Liver (tissue), 9 donors: ENCODE measurements around the gene ZACN. TPM values are rescaled to one million over a fixed set of nuclear protein-coding genes. Genes with fewer than 3 reads are reported as not detected.

Source experiments
- DNase-seq: peaks from one replicate; pipeline ENCODE4 v3.0.0-alpha.2; 2017; ENCODE audit warnings: low spot score
- H3K27ac ChIP-seq, 2 donors: one replicate each; pipeline ENCODE4 v1.7.0; 2013; ENCODE audit warnings: inconsistent platforms in 2 of 2, low read length in 2 of 2, control low read depth in 1 of 2, low read depth in 1 of 2, mild to moderate bottlenecking in 1 of 2
- H3K27me3 ChIP-seq, 4 donors: one replicate each; pipeline versions ENCODE4 v1.6.1 to v1.7.0; 2013; ENCODE audit warnings: low read length in 3 of 4, inconsistent platforms in 1 of 4, mild to moderate bottlenecking in 1 of 4, moderate library complexity in 1 of 4; ENCODE audit not compliant: control insufficient read depth in 4 of 4, insufficient read depth in 4 of 4
- H3K36me3 ChIP-seq, 4 donors: one replicate each; pipeline versions ENCODE4 v1.6.1 to v1.7.0; 2013; ENCODE audit warnings: low read length in 3 of 4, mild to moderate bottlenecking in 3 of 4, low read depth in 1 of 4, moderate library complexity in 1 of 4; ENCODE audit not compliant: control insufficient read depth in 4 of 4, insufficient read depth in 3 of 4
- H3K4me1 ChIP-seq, 4 donors: one replicate each; pipeline versions ENCODE4 v1.6.1 to v1.7.0; 2013; ENCODE audit warnings: low read length in 3 of 4, mild to moderate bottlenecking in 3 of 4, moderate library complexity in 1 of 4; ENCODE audit not compliant: control insufficient read depth in 4 of 4, insufficient read depth in 4 of 4
- H3K4me3 ChIP-seq, 3 donors: one replicate each; pipeline versions ENCODE4 v1.6.1 to v1.7.0; 2013; ENCODE audit warnings: low read length in 3 of 3, control low read depth in 1 of 3, low read depth in 1 of 3, mild to moderate bottlenecking in 1 of 3
- H3K9ac ChIP-seq, 2 donors: one replicate each; pipeline ENCODE4 v1.7.0; 2013; ENCODE audit warnings: low read length in 2 of 2, mild to moderate bottlenecking in 2 of 2, moderate library complexity in 2 of 2, control low read depth in 1 of 2, low read depth in 1 of 2
- H3K9me3 ChIP-seq, 4 donors: one replicate each; pipeline versions ENCODE4 v1.6.1 to v1.7.0; 2013; ENCODE audit warnings: low read length in 3 of 4; ENCODE audit not compliant: control insufficient read depth in 4 of 4
- FOXA1 ChIP-seq: IDR thresholded peaks from 2 replicates; pipeline ENCODE4 v1.6.1; 2016; ENCODE audit warnings: antibody characterized with exemption
- GABPA ChIP-seq, 2 donors: IDR thresholded peaks in 1 of 2; conservative IDR thresholded peaks in 1 of 2; 2 replicates each; pipeline ENCODE4 v1.6.1; 2016; ENCODE audit warnings: antibody characterized with exemption in 2 of 2, mild to moderate bottlenecking in 1 of 2, moderate library complexity in 1 of 2
- HNF4A ChIP-seq, 2 donors: conservative IDR thresholded peaks; 2 replicates each; pipeline ENCODE4 v1.6.1; 2016; ENCODE audit warnings: antibody characterized with exemption in 2 of 2, mild to moderate bottlenecking in 2 of 2
- HNF4G ChIP-seq: IDR thresholded peaks from 2 replicates; pipeline ENCODE4 v1.6.1; 2016; ENCODE audit warnings: antibody characterized with exemption
- JUND ChIP-seq, 2 donors: IDR thresholded peaks; 2 replicates each; pipeline ENCODE4 v1.6.1; 2016; ENCODE audit warnings: antibody characterized with exemption in 2 of 2
- NR2F2 ChIP-seq: IDR thresholded peaks from 2 replicates; pipeline ENCODE4 v1.6.1; 2016; ENCODE audit warnings: antibody characterized with exemption
- RAD21 ChIP-seq, 2 donors: IDR thresholded peaks; 2 replicates each; pipeline ENCODE4 v1.6.1; 2016; ENCODE audit warnings: antibody characterized with exemption in 2 of 2, mild to moderate bottlenecking in 2 of 2
- RXRA ChIP-seq, 2 donors: IDR thresholded peaks; 2 replicates each; pipeline ENCODE4 v1.6.1; 2017 to 2018; ENCODE audit warnings: antibody characterized with exemption in 2 of 2, mild to moderate bottlenecking in 1 of 2
- TAF1 ChIP-seq: conservative IDR thresholded peaks from 2 replicates; pipeline ENCODE4 v1.6.1; 2016; ENCODE audit warnings: antibody characterized with exemption, mild to moderate bottlenecking
- YY1 ChIP-seq: IDR thresholded peaks from 2 replicates; pipeline ENCODE4 v1.6.1; 2016; ENCODE audit warnings: antibody characterized with exemption, mild to moderate bottlenecking
- WGBS: extraction: QIAGEN DNeasy Blood & Tissue Kit; methylation state at CpG from one replicate; pipeline ENCODE4 v1.1.7; 2013; 5-methylcytosine and 5-hydroxymethylcytosine counted together
- polyA plus RNA-seq, 2 donors: library from polyadenylated mRNA; stranded (reverse) in 1 of 2; unstranded in 1 of 2; fragments of 200-250 nt in 1 of 2; fragments of >200 nt in 1 of 2; fragmentation: Nextera tagmentation in 1 of 2; extraction: Ambion mirVana in 1 of 2; gene quantifications; one replicate each; pipeline versions ENCODE4 v1.2.1 to v1.2.3, GENCODE V29; 2013 to 2015
- total RNA-seq, 2 donors: library from RNA; depleted of rRNA; stranded (reverse); fragments of >200 nt; gene quantifications; one replicate each; pipeline ENCODE4 v1.2.3, GENCODE V29; 2014
- TF ChIP-seq, protein P1 (sequence below): IDR thresholded peaks from 2 replicates; pipeline ENCODE4 v1.6.1; 2016; ENCODE audit warnings: antibody characterized with exemption, mild to moderate bottlenecking
- TF ChIP-seq, protein P2 (sequence below): IDR thresholded peaks from 2 replicates; pipeline ENCODE4 v1.6.1; 2016; ENCODE audit warnings: antibody characterized with exemption
- TF ChIP-seq, protein P3 (sequence below): fragments of 150-350 bp; IDR thresholded peaks from 2 replicates; pipeline ENCODE4 v1.5.1; 2017; ENCODE audit warnings: improper control_type of control experiment, low read depth, low read length; ENCODE audit not compliant: missing input control
- TF ChIP-seq, protein P4 (sequence below): IDR thresholded peaks from 2 replicates; pipeline ENCODE4 v1.6.1; 2016; ENCODE audit warnings: antibody characterized with exemption
- donor health status: healthy.
- donor health status: healthy.
- donor health status: healthy.
- donor health status: healthy.
- donor health status: healthy.

The ZACN gene
- total and polyA plus RNA-seq, 4 donors, result 0.35 to 1.9 TPM; not detected in 2

DNA sequence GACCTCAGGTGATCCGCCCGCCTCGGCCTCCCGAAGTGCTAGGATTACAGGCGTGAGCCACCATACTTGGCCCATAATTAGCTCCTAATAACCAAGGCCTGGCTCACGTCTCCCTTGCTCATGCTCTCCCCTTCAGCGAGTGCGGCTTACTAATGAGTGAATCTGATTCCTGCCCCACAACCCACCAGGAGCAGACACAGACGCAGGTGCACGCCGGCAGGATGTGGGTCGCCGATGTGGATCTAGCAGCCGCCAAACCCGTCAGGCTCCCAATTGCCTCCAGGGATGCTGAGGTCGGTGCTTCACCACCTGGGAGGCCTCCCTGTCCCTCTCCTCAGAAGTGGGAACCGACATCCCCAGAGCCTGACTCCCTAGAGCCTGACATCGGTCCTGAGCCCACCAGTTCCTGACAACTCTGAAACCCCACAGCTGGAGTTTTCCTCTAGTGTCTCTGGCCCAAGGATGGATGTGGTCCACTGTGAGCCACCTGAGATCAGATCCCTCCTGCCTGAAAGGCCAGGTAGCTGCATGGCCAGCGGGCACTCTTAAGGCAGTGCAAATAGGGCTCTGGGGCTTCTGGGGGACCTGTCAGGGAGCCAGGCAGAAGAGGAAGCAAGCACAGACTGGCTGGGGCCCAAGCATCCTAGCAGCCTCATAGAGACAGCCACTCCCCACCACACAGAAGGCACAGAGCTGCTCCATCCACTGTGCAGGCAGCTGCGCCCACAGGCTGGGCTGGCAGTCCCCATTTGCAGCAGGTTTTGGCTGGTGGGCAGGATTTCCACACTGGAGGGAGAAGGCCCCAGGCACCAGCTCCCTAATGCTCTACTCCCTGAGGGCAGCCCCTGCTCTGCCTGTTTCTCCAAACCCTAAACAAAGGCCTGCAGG, 13.8 kb downstream of the ZACN start:
- peak; percentile 30 for DNase-seq
- no peaks in the 10 kb centered on the region for H3K4me1 ChIP-seq
- H3K4me3 ChIP-seq, result no peak overlapping the region
- H3K9ac ChIP-seq, result no peak overlapping the region
- no peaks in the 10 kb centered on the region for H3K9me3 ChIP-seq
- TF ChIP-seq RXRA (IDR thresholded peaks at IDR 0.05), result no peak
- TF ChIP-seq RAD21 (IDR thresholded peaks at IDR 0.05), result no peak
- TF ChIP-seq YY1, result no peak
- TF ChIP-seq, protein P1, sequence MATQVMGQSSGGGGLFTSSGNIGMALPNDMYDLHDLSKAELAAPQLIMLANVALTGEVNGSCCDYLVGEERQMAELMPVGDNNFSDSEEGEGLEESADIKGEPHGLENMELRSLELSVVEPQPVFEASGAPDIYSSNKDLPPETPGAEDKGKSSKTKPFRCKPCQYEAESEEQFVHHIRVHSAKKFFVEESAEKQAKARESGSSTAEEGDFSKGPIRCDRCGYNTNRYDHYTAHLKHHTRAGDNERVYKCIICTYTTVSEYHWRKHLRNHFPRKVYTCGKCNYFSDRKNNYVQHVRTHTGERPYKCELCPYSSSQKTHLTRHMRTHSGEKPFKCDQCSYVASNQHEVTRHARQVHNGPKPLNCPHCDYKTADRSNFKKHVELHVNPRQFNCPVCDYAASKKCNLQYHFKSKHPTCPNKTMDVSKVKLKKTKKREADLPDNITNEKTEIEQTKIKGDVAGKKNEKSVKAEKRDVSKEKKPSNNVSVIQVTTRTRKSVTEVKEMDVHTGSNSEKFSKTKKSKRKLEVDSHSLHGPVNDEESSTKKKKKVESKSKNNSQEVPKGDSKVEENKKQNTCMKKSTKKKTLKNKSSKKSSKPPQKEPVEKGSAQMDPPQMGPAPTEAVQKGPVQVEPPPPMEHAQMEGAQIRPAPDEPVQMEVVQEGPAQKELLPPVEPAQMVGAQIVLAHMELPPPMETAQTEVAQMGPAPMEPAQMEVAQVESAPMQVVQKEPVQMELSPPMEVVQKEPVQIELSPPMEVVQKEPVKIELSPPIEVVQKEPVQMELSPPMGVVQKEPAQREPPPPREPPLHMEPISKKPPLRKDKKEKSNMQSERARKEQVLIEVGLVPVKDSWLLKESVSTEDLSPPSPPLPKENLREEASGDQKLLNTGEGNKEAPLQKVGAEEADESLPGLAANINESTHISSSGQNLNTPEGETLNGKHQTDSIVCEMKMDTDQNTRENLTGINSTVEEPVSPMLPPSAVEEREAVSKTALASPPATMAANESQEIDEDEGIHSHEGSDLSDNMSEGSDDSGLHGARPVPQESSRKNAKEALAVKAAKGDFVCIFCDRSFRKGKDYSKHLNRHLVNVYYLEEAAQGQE, result no peak
- no peak for TF ChIP-seq TAF1
- no peak for TF ChIP-seq HNF4A (conservative IDR thresholded peaks at IDR 0.05)
- TF ChIP-seq, protein P2, sequence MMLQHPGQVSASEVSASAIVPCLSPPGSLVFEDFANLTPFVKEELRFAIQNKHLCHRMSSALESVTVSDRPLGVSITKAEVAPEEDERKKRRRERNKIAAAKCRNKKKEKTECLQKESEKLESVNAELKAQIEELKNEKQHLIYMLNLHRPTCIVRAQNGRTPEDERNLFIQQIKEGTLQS, result no peak
- peaks cover 14 to 67% (median 37%) of the 10 kb centered on the region in 4 donors for H3K36me3 ChIP-seq
- WGBS, result 97% methylated on average over 20 of the region's 20 CpGs
- H3K27me3 ChIP-seq, result no peaks in the 10 kb centered on the region
- H3K27ac ChIP-seq, result no peak overlapping the region

DNA sequence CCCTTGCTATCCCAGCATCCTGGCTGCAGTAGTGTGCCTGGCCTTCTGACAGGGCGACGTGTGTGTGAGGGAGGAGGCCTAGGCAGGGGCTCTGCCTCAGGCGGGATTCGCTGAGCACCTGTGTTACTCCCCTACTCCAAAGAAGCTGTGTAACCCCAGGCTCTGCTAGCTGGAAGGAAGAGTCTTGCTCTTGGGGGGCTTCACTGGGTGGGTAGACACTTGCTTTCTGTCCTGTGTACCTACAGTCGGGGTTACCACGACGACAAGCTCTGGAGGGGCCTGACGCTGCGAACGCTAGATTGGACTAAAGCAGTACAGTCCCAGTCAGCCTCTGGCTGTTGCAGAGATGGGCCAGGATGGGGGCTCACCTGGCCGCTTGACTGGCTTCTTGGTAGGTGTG, 15.1 kb downstream of the ZACN start:
- H3K36me3 ChIP-seq, result peaks cover 11 to 55% (median 32%) of the 10 kb centered on the region in 4 donors
- no peak overlapping the region for H3K4me3 ChIP-seq
- DNase-seq, result no peak
- no peaks in the 10 kb centered on the region for H3K27me3 ChIP-seq
- no peaks in the 10 kb centered on the region for H3K9me3 ChIP-seq
- no peak for TF ChIP-seq RXRA (IDR thresholded peaks at IDR 0.05)
- TF ChIP-seq JUND (IDR thresholded peaks at IDR 0.05), result no peak
- no peak for TF ChIP-seq GABPA (IDR thresholded peaks at IDR 0.05 in 1 of 2, conservative IDR thresholded peaks at IDR 0.05 in 1 of 2)
- TF ChIP-seq, protein P3, sequence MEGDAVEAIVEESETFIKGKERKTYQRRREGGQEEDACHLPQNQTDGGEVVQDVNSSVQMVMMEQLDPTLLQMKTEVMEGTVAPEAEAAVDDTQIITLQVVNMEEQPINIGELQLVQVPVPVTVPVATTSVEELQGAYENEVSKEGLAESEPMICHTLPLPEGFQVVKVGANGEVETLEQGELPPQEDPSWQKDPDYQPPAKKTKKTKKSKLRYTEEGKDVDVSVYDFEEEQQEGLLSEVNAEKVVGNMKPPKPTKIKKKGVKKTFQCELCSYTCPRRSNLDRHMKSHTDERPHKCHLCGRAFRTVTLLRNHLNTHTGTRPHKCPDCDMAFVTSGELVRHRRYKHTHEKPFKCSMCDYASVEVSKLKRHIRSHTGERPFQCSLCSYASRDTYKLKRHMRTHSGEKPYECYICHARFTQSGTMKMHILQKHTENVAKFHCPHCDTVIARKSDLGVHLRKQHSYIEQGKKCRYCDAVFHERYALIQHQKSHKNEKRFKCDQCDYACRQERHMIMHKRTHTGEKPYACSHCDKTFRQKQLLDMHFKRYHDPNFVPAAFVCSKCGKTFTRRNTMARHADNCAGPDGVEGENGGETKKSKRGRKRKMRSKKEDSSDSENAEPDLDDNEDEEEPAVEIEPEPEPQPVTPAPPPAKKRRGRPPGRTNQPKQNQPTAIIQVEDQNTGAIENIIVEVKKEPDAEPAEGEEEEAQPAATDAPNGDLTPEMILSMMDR, result no peak
- TF ChIP-seq FOXA1, result no peak
- TF ChIP-seq HNF4G, result no peak
- TF ChIP-seq, protein P1, result no peak
- no peak for TF ChIP-seq NR2F2
- TF ChIP-seq, protein P2, result no peak
- no peak for TF ChIP-seq HNF4A (conservative IDR thresholded peaks at IDR 0.05)
- TF ChIP-seq, protein P4, sequence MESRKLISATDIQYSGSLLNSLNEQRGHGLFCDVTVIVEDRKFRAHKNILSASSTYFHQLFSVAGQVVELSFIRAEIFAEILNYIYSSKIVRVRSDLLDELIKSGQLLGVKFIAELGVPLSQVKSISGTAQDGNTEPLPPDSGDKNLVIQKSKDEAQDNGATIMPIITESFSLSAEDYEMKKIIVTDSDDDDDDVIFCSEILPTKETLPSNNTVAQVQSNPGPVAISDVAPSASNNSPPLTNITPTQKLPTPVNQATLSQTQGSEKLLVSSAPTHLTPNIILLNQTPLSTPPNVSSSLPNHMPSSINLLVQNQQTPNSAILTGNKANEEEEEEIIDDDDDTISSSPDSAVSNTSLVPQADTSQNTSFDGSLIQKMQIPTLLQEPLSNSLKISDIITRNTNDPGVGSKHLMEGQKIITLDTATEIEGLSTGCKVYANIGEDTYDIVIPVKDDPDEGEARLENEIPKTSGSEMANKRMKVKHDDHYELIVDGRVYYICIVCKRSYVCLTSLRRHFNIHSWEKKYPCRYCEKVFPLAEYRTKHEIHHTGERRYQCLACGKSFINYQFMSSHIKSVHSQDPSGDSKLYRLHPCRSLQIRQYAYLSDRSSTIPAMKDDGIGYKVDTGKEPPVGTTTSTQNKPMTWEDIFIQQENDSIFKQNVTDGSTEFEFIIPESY, result no peak
- no peak overlapping the region for H3K9ac ChIP-seq
- no peak overlapping the region for H3K27ac ChIP-seq
- no peaks in the 10 kb centered on the region for H3K4me1 ChIP-seq
- WGBS, result 90% methylated on average over 11 of the region's 11 CpGs
